HG03066 (cell line): ENCODE measurements around the gene TOX2.

Source experiments
- ATAC-seq: cut with Tn5 transposase; IDR thresholded peaks from one replicate; pipeline ENCODE4 v1.9.1; 2021; ENCODE audit warnings: low read depth; ENCODE audit not compliant: unreplicated experiment

Gene TOX2

GRCh38 chr20:43915211-43916072, 790 bp downstream of the TOX2 start:
- ATAC-seq = no peak

GRCh38 chr20:43916073-43916880, 1.6 kb downstream of the TOX2 start:
- ATAC-seq = no peak

- no peak for ATAC-seq
Observed at GRCh38 chr20:43916881-43917371, 2.3 kb downstream of the TOX2 start.

- no peak for ATAC-seq
Observed at GRCh38 chr20:43917380-43917779, 2.7 kb downstream of the TOX2 start.

GRCh38 chr20:43919686-43920403, 5.2 kb downstream of the TOX2 start:
- no peak for ATAC-seq

- ATAC-seq = no peak
Observed at GRCh38 chr20:43920797-43921196, 6.1 kb downstream of the TOX2 start.

GRCh38 chr20:43921227-43921780, 6.7 kb downstream of the TOX2 start:
- ATAC-seq = no peak

- no peak for ATAC-seq
Observed at GRCh38 chr20:43922614-43923013, 8.0 kb downstream of the TOX2 start.

GRCh38 chr20:43923322-43923721, 8.7 kb downstream of the TOX2 start:
- ATAC-seq = no peak

GRCh38 chr20:43923917-43924316, 9.3 kb downstream of the TOX2 start:
- no peak for ATAC-seq

- ATAC-seq = no peak
Observed at GRCh38 chr20:43925215-43925614, 10.6 kb downstream of the TOX2 start.

GRCh38 chr20:43925801-43926200, 11.1 kb downstream of the TOX2 start:
- no peak for ATAC-seq

- ATAC-seq = no peak
Observed at GRCh38 chr20:43926287-43927050, 11.8 kb downstream of the TOX2 start.

- no peak for ATAC-seq
Observed at GRCh38 chr20:43931976-43932375, 17.3 kb downstream of the TOX2 start.

GRCh38 chr20:43934833-43935232, 20.2 kb downstream of the TOX2 start:
- no peak for ATAC-seq

GRCh38 chr20:43936104-43936770, 21.6 kb downstream of the TOX2 start:
- ATAC-seq = no peak

GRCh38 chr20:43936805-43937204, 22.2 kb downstream of the TOX2 start:
- no peak for ATAC-seq

GRCh38 chr20:43937591-43937990, 22.9 kb downstream of the TOX2 start:
- no peak for ATAC-seq

- no peak for ATAC-seq
Observed at GRCh38 chr20:43938017-43938655, 23.5 kb downstream of the TOX2 start.
